GM19043 (cell line): ENCODE data around the gene SPIN3.
"Not testable (repeated sequence)": the region's sequence is repeated elsewhere in the genome, so short reads cannot be mapped to it uniquely, and the experiment has no call there.

Source experiments
- ATAC-seq: cut with Tn5 transposase; IDR thresholded peaks from one replicate; pipeline ENCODE4 v1.9.1; 2021; ENCODE audit warnings: low read depth; ENCODE audit not compliant: unreplicated experiment

SPIN3 gene

GRCh38 chrX:56995271-56995994 lies at the start of gene SPIN3:
Gene SPIN3, minus strand, starts transcription at chrX:56995541. Its CDS starts 594 bp downstream, at chrX:56994947.
- ATAC-seq, result peak; percentile 96

- ATAC-seq, result no peak
These were observed 48.9 kb upstream of the SPIN3 start for GRCh38 chrX:57044245-57044644.

- not testable (repeated sequence) for ATAC-seq
These were observed 41.9 kb upstream of the SPIN3 start for GRCh38 chrX:57037265-57037664.

- peak; percentile 14 for ATAC-seq
These were observed 718 bp downstream of the SPIN3 start for GRCh38 chrX:56994375-56995270.

- peak; percentile 61 for ATAC-seq
These were observed 7.6 kb downstream of the SPIN3 start for GRCh38 chrX:56987741-56988140.

GRCh38 chrX:56986138-56986537 lies 9.2 kb downstream of the SPIN3 start:
- no peak for ATAC-seq

GRCh38 chrX:56978172-56978571 lies 17.2 kb downstream of the SPIN3 start:
- ATAC-seq, result peak; percentile 81

GRCh38 chrX:56975611-56976010 lies 19.7 kb downstream of the SPIN3 start:
- no peak for ATAC-seq

- no peak for ATAC-seq
These were observed 20.9 kb downstream of the SPIN3 start for GRCh38 chrX:56974408-56974807.

- no peak for ATAC-seq
These were observed 25.8 kb downstream of the SPIN3 start for GRCh38 chrX:56969559-56969958.

- no peak for ATAC-seq
These were observed 26.4 kb downstream of the SPIN3 start for GRCh38 chrX:56968980-56969379.

GRCh38 chrX:56963377-56963776 lies 32.0 kb downstream of the SPIN3 start:
- no peak for ATAC-seq

GRCh38 chrX:56947699-56948098 lies 47.6 kb downstream of the SPIN3 start:
- no peak for ATAC-seq

GRCh38 chrX:56946201-56946600 lies 49.1 kb downstream of the SPIN3 start:
- not testable (repeated sequence) for ATAC-seq

- not testable (repeated sequence) for ATAC-seq
These were observed 50.1 kb downstream of the SPIN3 start for GRCh38 chrX:56945226-56945625.

- ATAC-seq, result no peak
These were observed 52.1 kb downstream of the SPIN3 start for GRCh38 chrX:56943264-56943663.
